GM21447 (cell line): ENCODE data around the gene SMPD3.
A peak's percentile ranks its signal among the peaks of the same experiment; 100 is the strongest.
"Not testable (repeated sequence)": the region's sequence is repeated elsewhere in the genome, so short reads cannot be mapped to it uniquely, and the experiment has no call there.

Experiments used
- ATAC-seq: cut with Tn5 transposase; IDR thresholded peaks from one replicate; pipeline ENCODE4 v1.9.1; 2021; ENCODE audit not compliant: unreplicated experiment

SMPD3 gene

GRCh38 chr16:68448360-68448970, at the start of gene SMPD3:
SMPD3 (minus strand) TSS chr16:68448508; CDS start chr16:68372181, 76,327 bp downstream.
- peak; percentile 86 for ATAC-seq

- ATAC-seq: no peak
These were observed 48.4 kb upstream of the SMPD3 start for GRCh38 chr16:68496689-68497088.

- not testable (repeated sequence) for ATAC-seq
These were observed 46.0 kb upstream of the SMPD3 start for GRCh38 chr16:68494261-68494660.

- no peak for ATAC-seq
These were observed 45.2 kb upstream of the SMPD3 start for GRCh38 chr16:68493412-68494070.

GRCh38 chr16:68492543-68493411, 44.5 kb upstream of the SMPD3 start:
- ATAC-seq: no peak

- ATAC-seq: no peak
These were observed 43.8 kb upstream of the SMPD3 start for GRCh38 chr16:68492151-68492542.

GRCh38 chr16:68491576-68491950, 43.3 kb upstream of the SMPD3 start:
- ATAC-seq: no peak

GRCh38 chr16:68490829-68491575, 42.7 kb upstream of the SMPD3 start:
- peak; percentile 67 for ATAC-seq

- no peak for ATAC-seq
These were observed 42.0 kb upstream of the SMPD3 start for GRCh38 chr16:68490358-68490757.

GRCh38 chr16:68488554-68488953, 40.2 kb upstream of the SMPD3 start:
- ATAC-seq: no peak

GRCh38 chr16:68487669-68488068, 39.4 kb upstream of the SMPD3 start:
- no peak for ATAC-seq

GRCh38 chr16:68487203-68487514, 38.9 kb upstream of the SMPD3 start:
- ATAC-seq: no peak

- ATAC-seq: no peak
These were observed 38.3 kb upstream of the SMPD3 start for GRCh38 chr16:68486502-68487202.

- no peak for ATAC-seq
These were observed 33.3 kb upstream of the SMPD3 start for GRCh38 chr16:68481636-68482035.

- no peak for ATAC-seq
These were observed 32.0 kb upstream of the SMPD3 start for GRCh38 chr16:68480084-68480995.

- ATAC-seq: no peak
These were observed 31.0 kb upstream of the SMPD3 start for GRCh38 chr16:68479271-68479670.

- ATAC-seq: no peak
These were observed 30.4 kb upstream of the SMPD3 start for GRCh38 chr16:68478526-68479250.

- no peak for ATAC-seq
These were observed 26.8 kb upstream of the SMPD3 start for GRCh38 chr16:68475071-68475470.
